CD1c-positive myeloid dendritic cell (primary cell): ENCODE data around the gene SLC34A1.

ENCODE experiments used
- DNase-seq: peaks from one replicate; pipeline ENCODE4 v3.0.0-alpha.2; 2016; ENCODE audit errors: extremely low spot score

SLC34A1 gene

GRCh38 chr5:177388521-177389052, 4.4 kb downstream of the SLC34A1 start:
- no peak for DNase-seq

- DNase-seq: peak; percentile 89
These were observed 5.3 kb downstream of the SLC34A1 start for GRCh38 chr5:177389241-177390169.

- DNase-seq: peak; percentile 92
These were observed 6.4 kb downstream of the SLC34A1 start for GRCh38 chr5:177390363-177391300.

GRCh38 chr5:177392765-177393164, 8.5 kb downstream of the SLC34A1 start:
- DNase-seq: no peak

- DNase-seq: no peak
These were observed 9.1 kb downstream of the SLC34A1 start for GRCh38 chr5:177393206-177393765.

- DNase-seq: no peak
These were observed 9.8 kb downstream of the SLC34A1 start for GRCh38 chr5:177393990-177394389.

- no peak for DNase-seq
These were observed 11.8 kb downstream of the SLC34A1 start for GRCh38 chr5:177396078-177396477.

GRCh38 chr5:177396807-177397206, 12.6 kb downstream of the SLC34A1 start:
- no peak for DNase-seq

- DNase-seq: no peak
These were observed 13.7 kb downstream of the SLC34A1 start for GRCh38 chr5:177397875-177398390.

GRCh38 chr5:177399997-177400868, 16.0 kb downstream of the SLC34A1 start, which contains the start of gene PFN3:
Gene PFN3 (minus strand): TSS chr5:177400661. CDS start chr5:177400576, 85 bp downstream.
- no peak for DNase-seq

GRCh38 chr5:177402271-177403043, 18.2 kb downstream of the SLC34A1 start:
- DNase-seq: peak; percentile 60

GRCh38 chr5:177403102-177403791, 19.0 kb downstream of the SLC34A1 start:
- peak; percentile 53 for DNase-seq

- peak; percentile 91 for DNase-seq
These were observed 19.8 kb downstream of the SLC34A1 start for GRCh38 chr5:177403792-177404640.

- no peak for DNase-seq
These were observed 20.5 kb downstream of the SLC34A1 start for GRCh38 chr5:177404641-177405179.

GRCh38 chr5:177405312-177405711, 21.1 kb downstream of the SLC34A1 start:
- DNase-seq: no peak

- peak; percentile 77 for DNase-seq
These were observed 21.6 kb downstream of the SLC34A1 start for GRCh38 chr5:177405805-177406204.

GRCh38 chr5:177409043-177409801, 25.0 kb downstream of the SLC34A1 start, which contains the start of gene F12:
Gene F12 (minus strand): TSS chr5:177409564. CDS start chr5:177409527, 37 bp downstream.
- DNase-seq: no peak
